ENCODE data around the gene CCDC9B.

GRCh38 chr15:40349163-40349562 is 8.4 kb upstream of the CCDC9B start:
- TF ChIP-seq, protein P1, sequence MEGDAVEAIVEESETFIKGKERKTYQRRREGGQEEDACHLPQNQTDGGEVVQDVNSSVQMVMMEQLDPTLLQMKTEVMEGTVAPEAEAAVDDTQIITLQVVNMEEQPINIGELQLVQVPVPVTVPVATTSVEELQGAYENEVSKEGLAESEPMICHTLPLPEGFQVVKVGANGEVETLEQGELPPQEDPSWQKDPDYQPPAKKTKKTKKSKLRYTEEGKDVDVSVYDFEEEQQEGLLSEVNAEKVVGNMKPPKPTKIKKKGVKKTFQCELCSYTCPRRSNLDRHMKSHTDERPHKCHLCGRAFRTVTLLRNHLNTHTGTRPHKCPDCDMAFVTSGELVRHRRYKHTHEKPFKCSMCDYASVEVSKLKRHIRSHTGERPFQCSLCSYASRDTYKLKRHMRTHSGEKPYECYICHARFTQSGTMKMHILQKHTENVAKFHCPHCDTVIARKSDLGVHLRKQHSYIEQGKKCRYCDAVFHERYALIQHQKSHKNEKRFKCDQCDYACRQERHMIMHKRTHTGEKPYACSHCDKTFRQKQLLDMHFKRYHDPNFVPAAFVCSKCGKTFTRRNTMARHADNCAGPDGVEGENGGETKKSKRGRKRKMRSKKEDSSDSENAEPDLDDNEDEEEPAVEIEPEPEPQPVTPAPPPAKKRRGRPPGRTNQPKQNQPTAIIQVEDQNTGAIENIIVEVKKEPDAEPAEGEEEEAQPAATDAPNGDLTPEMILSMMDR (IDR thresholded peaks at IDR 0.05 in 8 of 11, conservative IDR thresholded peaks at IDR 0.05 in 3 of 11): no peak
- TF ChIP-seq POLR2A (IDR thresholded peaks at IDR 0.05): no peak

All from spleen (tissue), 7 donors.